Hematopoietic multipotent progenitor cell treated with erythropoietin and hydrocortisone succinate and interleukin-3 and kit ligand, for 15 days (in vitro differentiated cells): ENCODE measurements around the gene FEZF2.
A peak's percentile ranks its signal among the peaks of the same experiment; 100 is the strongest.

ENCODE experiments used
- DNase-seq: peaks from one replicate; pipeline ENCODE4 v3.0.0-alpha.2; 2015; ENCODE audit warnings: low spot score

Gene FEZF2

GRCh38 chr3:62372621-62373041 lies 719 bp downstream of the FEZF2 start:
- no peak for DNase-seq

- no peak for DNase-seq
Observed at GRCh38 chr3:62371720-62372591, 1.4 kb downstream of the FEZF2 start.

DNA sequence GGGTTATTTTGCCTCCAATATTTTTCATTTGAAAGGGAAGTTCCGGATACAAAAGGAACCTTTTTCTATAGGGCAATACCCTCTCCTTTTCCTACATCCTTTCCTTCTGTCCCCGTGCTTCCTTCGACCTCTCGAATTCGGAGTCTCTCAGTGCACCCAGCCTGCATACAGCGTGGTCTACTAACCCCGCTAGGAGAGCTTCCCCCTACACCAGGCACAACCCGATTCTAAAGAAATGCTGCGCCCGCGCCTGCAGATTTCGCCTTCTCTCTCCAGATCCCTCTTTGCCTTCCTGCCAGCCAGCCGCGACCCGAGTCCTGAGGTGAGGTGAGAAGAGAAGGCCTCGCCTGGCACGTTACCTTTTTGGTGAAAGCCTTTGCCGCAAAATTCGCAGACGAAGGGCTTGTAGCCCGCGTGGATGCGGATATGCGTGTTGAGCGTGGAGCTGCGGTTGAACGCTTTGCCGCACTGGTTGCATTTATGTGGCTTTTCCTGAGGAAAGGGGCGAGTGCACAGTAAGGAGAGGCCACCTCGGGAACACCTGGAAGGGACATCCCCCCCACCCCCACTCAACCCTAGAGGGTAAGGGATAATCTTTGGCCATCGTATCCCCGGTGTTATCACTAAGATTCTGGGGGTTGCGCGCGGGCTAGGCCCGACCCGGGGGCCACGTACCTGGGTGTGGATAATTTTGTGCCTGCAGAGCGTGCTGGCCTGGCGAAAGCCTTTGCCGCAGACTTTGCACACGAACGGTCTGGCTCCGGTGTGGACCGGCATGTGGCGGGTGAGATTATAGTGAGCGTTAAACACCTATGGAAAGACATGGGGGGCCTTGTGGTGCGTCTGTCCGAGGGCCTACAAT lies 2.3 kb downstream of the FEZF2 start:
- DNase-seq: no peak

DNA sequence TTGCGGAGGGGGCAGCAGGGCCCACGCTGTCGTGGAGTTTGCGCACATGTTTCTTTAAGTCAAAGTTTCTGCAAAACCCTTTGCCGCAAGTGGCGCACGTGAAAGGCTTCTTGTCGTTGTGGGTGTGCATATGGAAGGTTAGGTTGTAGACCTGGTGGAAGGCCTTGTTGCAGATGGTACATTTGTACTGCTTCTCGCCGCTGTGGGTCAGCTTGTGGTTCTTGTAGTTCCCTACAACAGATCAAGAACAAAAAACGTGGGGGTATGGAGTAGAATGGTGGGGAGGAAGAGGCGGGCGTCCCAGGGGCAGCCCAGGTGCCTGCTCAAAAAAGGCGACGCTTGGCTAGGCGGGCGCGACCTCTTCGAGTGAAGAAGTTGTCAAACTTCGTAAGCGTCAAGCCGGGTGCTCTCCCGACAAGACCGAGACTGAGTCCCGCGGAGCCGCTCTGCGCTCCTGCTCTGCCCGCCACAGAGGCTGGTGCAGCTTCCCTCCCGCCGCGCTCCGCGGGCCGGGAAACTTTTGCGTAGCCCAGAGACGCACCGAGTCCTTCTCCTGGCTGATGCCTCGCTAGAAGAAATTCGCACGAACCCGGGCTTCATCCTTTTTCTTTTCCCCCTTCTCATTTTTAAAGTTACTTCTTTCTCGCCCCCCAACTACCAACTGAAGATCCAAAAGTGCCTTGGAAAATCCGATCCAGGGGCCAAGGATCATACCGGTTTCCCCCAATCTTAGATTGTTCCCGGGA lies 3.1 kb downstream of the FEZF2 start:
- DNase-seq: no peak

DNA sequence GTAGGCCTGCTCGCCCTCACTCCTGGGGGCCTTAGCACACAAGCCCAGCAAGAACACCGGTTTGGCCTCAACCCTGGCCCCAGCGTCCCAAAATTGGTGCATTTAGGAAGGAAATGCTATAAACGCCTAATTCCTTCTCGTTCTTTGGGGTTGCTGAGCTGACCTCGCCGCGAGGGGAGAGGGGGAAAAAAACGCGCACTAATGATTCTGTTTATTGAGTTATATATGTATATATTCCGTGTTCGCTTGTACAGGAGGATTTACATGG lies 3.9 kb downstream of the FEZF2 start:
- DNase-seq: no peak

GRCh38 chr3:62368705-62369475 lies 4.5 kb downstream of the FEZF2 start:
- no peak for DNase-seq

- DNase-seq: no peak
Observed at GRCh38 chr3:62368290-62368704, 5.1 kb downstream of the FEZF2 start.

DNA sequence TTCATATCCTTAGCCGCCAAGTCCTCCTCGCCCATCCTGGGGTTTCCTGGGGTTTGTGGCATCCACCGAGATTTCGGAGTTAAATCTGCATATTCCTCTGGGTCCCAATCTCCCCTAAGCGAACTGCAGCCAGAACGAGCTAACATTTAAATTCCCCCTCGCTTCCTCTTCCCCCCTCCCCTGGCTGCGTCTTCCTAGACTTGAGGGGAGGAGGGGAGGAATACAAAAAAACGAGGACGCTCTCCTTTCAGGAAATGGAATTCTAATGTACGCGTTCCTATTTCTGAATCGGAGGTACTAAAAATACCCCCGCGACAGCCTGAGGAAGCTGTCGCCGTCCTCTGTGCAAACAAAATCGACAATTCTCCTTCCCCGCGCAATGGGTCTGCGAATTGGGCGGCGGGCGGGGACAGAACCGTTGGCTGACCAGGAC lies 5.6 kb downstream of the FEZF2 start:
- DNase-seq: no peak

DNA sequence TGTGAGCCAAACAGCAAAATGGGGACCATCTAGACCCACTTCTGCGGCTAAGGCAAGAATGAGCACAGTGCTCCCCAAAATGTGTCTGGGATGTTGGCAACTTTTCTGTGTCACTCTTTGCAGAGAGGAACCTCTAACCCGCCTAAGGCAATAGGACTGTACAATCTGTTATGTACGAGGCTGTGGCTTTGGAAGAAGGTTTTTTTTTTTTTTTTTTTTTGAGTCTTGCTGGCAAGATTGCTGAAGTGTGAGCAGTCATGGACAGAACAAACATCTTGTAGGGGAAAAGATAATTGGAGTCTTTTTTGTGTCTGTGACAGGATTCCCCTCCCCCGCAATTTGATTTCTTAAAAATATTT lies 7.2 kb downstream of the FEZF2 start:
- no peak for DNase-seq

GRCh38 chr3:62365391-62366125 lies 7.8 kb downstream of the FEZF2 start:
- no peak for DNase-seq

- no peak for DNase-seq
Observed at GRCh38 chr3:62364191-62364590, 9.2 kb downstream of the FEZF2 start.

GRCh38 chr3:62363275-62363674 lies 10.1 kb downstream of the FEZF2 start:
- no peak for DNase-seq

- DNase-seq: no peak
Observed at GRCh38 chr3:62361824-62362223, 11.5 kb downstream of the FEZF2 start.

GRCh38 chr3:62361261-62361660 lies 12.1 kb downstream of the FEZF2 start:
- DNase-seq: no peak

DNA sequence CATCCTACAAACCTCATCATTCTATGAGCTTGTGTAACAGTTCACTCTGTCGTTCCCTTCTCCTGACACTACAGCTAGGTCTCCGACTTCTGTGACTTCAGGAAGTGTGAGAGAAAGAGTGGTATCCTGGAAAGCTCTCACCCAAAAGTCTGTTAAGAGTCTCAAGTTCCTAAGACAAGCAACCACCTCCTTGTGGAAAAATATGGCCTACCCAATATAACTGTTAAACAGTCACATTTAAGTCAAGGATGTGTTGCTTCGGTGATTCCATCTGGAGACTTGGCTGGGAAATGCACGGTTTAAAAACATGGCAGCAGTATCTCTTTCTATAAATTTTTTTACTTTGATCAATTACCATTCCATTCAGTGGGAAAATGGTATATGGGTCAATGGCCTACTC lies 13.8 kb downstream of the FEZF2 start:
- DNase-seq: no peak

DNA sequence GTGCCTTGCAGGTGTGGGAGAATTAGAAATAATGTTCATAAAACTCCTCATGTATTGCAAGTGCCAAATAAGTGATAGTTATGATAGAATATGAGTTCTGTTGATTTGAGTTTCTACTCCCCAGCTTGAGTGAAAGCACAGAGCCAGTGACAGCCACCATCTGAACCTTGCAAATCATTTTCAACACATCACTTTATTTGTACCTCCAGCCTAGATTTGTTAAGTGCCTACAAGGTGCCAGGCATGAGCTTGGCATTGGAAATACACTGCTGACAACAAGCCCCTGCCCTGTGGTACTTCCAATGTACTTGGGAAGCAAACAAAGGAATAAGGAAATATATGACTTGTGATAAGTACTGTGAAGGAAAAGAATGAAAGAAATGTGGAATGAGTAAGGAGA lies 17.0 kb downstream of the FEZF2 start:
- no peak for DNase-seq

GRCh38 chr3:62355703-62356102 lies 17.6 kb downstream of the FEZF2 start:
- no peak for DNase-seq

- DNase-seq: no peak
Observed at GRCh38 chr3:62343755-62344154, 29.6 kb downstream of the FEZF2 start.

DNA sequence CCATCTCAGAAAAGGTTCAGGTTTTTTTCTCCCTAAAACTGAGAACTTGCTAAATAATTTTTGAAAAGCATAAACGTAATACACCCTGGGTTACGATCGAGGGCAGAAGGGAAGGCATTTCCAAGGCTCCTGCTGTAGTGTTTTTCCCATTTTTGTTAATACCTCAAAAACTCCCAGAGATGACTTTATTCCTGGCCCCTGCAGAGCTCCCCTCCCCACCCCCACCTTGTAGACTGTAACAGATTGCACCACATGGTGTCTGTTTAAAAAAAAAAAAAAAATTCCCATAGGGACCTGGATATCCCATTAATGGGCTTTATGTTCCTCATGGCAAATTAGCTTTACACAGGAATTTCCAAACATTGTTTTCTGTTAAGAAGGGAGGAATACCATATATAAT lies 38.2 kb downstream of the FEZF2 start:
- no peak for DNase-seq

DNA sequence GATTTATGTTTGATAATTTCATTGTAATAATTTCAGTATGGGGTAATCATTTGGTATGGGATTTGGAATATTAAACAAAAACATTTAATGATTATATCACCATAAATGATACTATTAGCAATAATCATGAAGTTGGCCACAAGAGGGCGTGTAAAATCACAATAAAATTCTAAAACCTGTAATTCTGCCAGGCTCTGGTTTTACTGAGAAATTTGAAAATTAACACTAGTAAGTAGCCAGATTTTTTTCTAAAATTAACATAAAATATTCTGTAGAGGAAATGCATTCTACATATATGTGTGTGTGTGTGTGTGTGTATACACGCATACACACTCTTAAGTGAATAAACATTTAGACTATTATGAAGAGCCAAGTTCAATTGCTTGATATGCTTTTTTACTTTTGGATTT lies 40.5 kb downstream of the FEZF2 start:
- DNase-seq: peak; percentile 5

DNA sequence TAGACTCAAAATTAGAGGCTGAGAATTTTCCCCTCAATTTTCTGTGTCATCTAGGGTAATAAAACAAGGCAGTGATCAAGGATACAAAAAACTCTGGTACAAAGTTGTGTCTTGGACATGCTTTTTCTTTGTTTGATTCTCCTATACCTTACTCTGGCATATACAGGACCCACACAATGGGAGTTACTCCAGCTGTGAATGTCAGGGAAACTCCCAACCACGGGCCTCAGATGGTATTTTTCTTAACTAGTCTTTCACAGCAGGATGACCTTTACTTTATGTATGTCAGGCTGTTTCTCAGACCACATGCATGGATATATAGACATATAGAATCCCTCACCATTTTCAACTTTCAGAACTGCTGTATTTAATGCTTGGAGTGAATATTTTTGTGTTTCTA lies 41.3 kb downstream of the FEZF2 start:
- no peak for DNase-seq
